Fibroblast of lung (primary cell): Measurements from ENCODE around the gene PLAGL1. TPM values are rescaled to one million over a fixed set of nuclear protein-coding genes. Genes with fewer than 3 reads are reported as not detected.
A peak's percentile ranks its signal among the peaks of the same experiment; 100 is the strongest.

ENCODE experiments used
- DNase-seq, 2 donors: peaks; one replicate each; pipeline versions ENCODE4 v3.0.0 to v3.0.0-alpha.2; 2010; ENCODE audit warnings: low read depth in 2 of 2
- H2AFZ ChIP-seq: 2 replicates; pipeline ENCODE4 v1.5.1; 2012; ENCODE audit warnings: low read length, control low read depth, inconsistent platforms
- H3K27ac ChIP-seq: 2 replicates; pipeline ENCODE4 v1.5.1; 2011; ENCODE audit warnings: low read length, control low read depth; ENCODE audit not compliant: insufficient read depth
- H3K27me3 ChIP-seq: 2 replicates; pipeline ENCODE4 v1.5.1; 2011; ENCODE audit warnings: mild to moderate bottlenecking, low read length; ENCODE audit not compliant: control insufficient read depth, insufficient read depth
- H3K36me3 ChIP-seq: 2 replicates; pipeline ENCODE4 v1.5.1; 2011; ENCODE audit warnings: low read length; ENCODE audit not compliant: control insufficient read depth, insufficient read depth
- H3K4me1 ChIP-seq: 2 replicates; pipeline ENCODE4 v1.5.1; 2011; ENCODE audit warnings: low read length; ENCODE audit not compliant: control insufficient read depth, insufficient read depth; ENCODE audit errors: extremely low read depth
- H3K4me2 ChIP-seq: 2 replicates; pipeline ENCODE4 v1.5.1; 2011; ENCODE audit warnings: low read length, control low read depth; ENCODE audit not compliant: insufficient read depth; ENCODE audit errors: extremely low read depth
- H3K4me3 ChIP-seq, 4 experiments: fragments of 200-600 bp in 1 of 4; sonication (generic) in 1 of 4; replicated peaks in 1 of 4; 2 replicates each; pipeline ENCODE4 v1.5.1; 2011 to 2016; ENCODE audit warnings: low read length in 4 of 4, low read depth in 3 of 4, mild to moderate bottlenecking in 3 of 4, control low read depth in 2 of 4, inconsistent platforms in 1 of 4, mixed read lengths in 1 of 4; ENCODE audit not compliant: insufficient read depth in 1 of 4; ENCODE audit errors: control extremely low read depth in 1 of 4
- H3K79me2 ChIP-seq: 2 replicates; pipeline ENCODE4 v1.5.1; 2012; ENCODE audit warnings: mild to moderate bottlenecking, low read length, inconsistent platforms; ENCODE audit not compliant: control insufficient read depth, insufficient read depth
- H3K9ac ChIP-seq: 2 replicates; pipeline ENCODE4 v1.5.1; 2011; ENCODE audit warnings: mild to moderate bottlenecking, low read length, control low read depth; ENCODE audit not compliant: insufficient read depth
- H3K9me3 ChIP-seq: 2 replicates; pipeline ENCODE4 v1.5.1; 2012; ENCODE audit warnings: low read depth, low read length; ENCODE audit not compliant: control insufficient read depth, insufficient read depth
- H4K20me1 ChIP-seq: 2 replicates; pipeline ENCODE4 v1.5.1; 2011; ENCODE audit warnings: low read length; ENCODE audit not compliant: control insufficient read depth, insufficient read depth; ENCODE audit errors: extremely low read depth
- CTCF ChIP-seq, 2 donors: IDR thresholded peaks in 1 of 2; conservative IDR thresholded peaks in 1 of 2; 1 replicate in 1 of 2; 2 replicates in 1 of 2; pipeline ENCODE4 v1.5.1; 2011 to 2012; ENCODE audit warnings: low read length in 2 of 2, control low read depth in 1 of 2, inconsistent platforms in 1 of 2, low read depth in 1 of 2, mild to moderate bottlenecking in 1 of 2
- EZH2 ChIP-seq: IDR thresholded peaks from 2 replicates; pipeline ENCODE4 v1.5.1; 2012; ENCODE audit warnings: low read length, control low read depth, mild to moderate bottlenecking; ENCODE audit errors: missing control alignments
- polyA plus RNA-seq, 2 donors: library from polyadenylated mRNA; depleted of rRNA in 1 of 2; stranded (reverse) in 1 of 2; unstranded in 1 of 2; fragments of >200 nt; gene quantifications; 2 replicates each; pipeline ENCODE4 v1.2.1, GENCODE V29; 2011 to 2012; ENCODE audit warnings: missing spikeins in 1 of 2
- total RNA-seq: library from RNA; depleted of rRNA; stranded (reverse); fragments of >200 nt; gene quantifications from 2 replicates; pipeline ENCODE4 v1.2.1, GENCODE V29; 2014

PLAGL1 gene
- total and polyA plus RNA-seq, 2 donors (not counting 1 experiment from before 2014, with no cell fraction given) = 11.4 to 24.2 TPM

- Histone ChIP-seq H3K9ac (no peak overlapping the region), H3K4me3 (no peak overlapping the region), H3K27me3 (peaks cover 2% of the 10 kb centered on the region), H3K4me1 (no peaks in the 10 kb centered on the region), H3K4me2 (no peak overlapping the region), H3K36me3 (no peaks in the 10 kb centered on the region), H3K27ac (no peak overlapping the region), H4K20me1 (peaks cover 1% of the 10 kb centered on the region), H3K9me3 (no peaks in the 10 kb centered on the region), H3K79me2 (no peaks in the 10 kb centered on the region), H2AFZ (no peak overlapping the region)
- TF ChIP-seq CTCF (conservative IDR thresholded peaks at IDR 0.05 in 1 of 2, IDR thresholded peaks at IDR 0.05 in 1 of 2; ENCODE audit: low read depth in 1 of 2, low read length in 2 of 2) = peak; percentile 67 to 79
- no peak for TF ChIP-seq EZH2
- DNase-seq = peak; percentile 29 to 53
Observed at GRCh38 chr6:143940011-143940597, 68.0 kb downstream of the PLAGL1 start.

- H2AFZ ChIP-seq = no peak overlapping the region
- no peaks in the 10 kb centered on the region for H3K9me3 ChIP-seq
- no peak overlapping the region for H3K9ac ChIP-seq
- H3K36me3 ChIP-seq = no peaks in the 10 kb centered on the region
- no peak for TF ChIP-seq CTCF (conservative IDR thresholded peaks at IDR 0.05 in 1 of 2, IDR thresholded peaks at IDR 0.05 in 1 of 2; ENCODE audit: low read depth in 1 of 2, low read length in 2 of 2)
- no peak for TF ChIP-seq EZH2
- no peaks in the 10 kb centered on the region for H3K79me2 ChIP-seq
- no peak for DNase-seq
- no peak overlapping the region for H3K27ac ChIP-seq
- H3K4me1 ChIP-seq = no peaks in the 10 kb centered on the region
- peaks cover under 1% of the 10 kb centered on the region for H4K20me1 ChIP-seq
- no peak overlapping the region for H3K4me2 ChIP-seq
- peaks cover 2% of the 10 kb centered on the region for H3K27me3 ChIP-seq
- no peak overlapping the region for H3K4me3 ChIP-seq
Observed at GRCh38 chr6:143939364-143939763, 68.7 kb downstream of the PLAGL1 start.

- Histone ChIP-seq H3K27ac (no peak overlapping the region), H2AFZ (no peak overlapping the region), H3K27me3 (peaks cover 2% of the 10 kb centered on the region), H3K9me3 (no peaks in the 10 kb centered on the region), H3K36me3 (no peaks in the 10 kb centered on the region), H3K9ac (no peak overlapping the region), H3K79me2 (no peaks in the 10 kb centered on the region), H3K4me1 (no peaks in the 10 kb centered on the region), H3K4me2 (no peak overlapping the region), H3K4me3 (no peak overlapping the region), H4K20me1 (no peaks in the 10 kb centered on the region)
- TF ChIP-seq EZH2 (no peak), CTCF (conservative IDR thresholded peaks at IDR 0.05 in 1 of 2, IDR thresholded peaks at IDR 0.05 in 1 of 2; ENCODE audit: low read depth in 1 of 2, low read length in 2 of 2) (no peak)
- DNase-seq = peak in 1 of 2 donors; percentile 25
Observed at GRCh38 chr6:143937668-143937970, 70.4 kb downstream of the PLAGL1 start.
